ENCODE results near the gene CHRM1.

DNA sequence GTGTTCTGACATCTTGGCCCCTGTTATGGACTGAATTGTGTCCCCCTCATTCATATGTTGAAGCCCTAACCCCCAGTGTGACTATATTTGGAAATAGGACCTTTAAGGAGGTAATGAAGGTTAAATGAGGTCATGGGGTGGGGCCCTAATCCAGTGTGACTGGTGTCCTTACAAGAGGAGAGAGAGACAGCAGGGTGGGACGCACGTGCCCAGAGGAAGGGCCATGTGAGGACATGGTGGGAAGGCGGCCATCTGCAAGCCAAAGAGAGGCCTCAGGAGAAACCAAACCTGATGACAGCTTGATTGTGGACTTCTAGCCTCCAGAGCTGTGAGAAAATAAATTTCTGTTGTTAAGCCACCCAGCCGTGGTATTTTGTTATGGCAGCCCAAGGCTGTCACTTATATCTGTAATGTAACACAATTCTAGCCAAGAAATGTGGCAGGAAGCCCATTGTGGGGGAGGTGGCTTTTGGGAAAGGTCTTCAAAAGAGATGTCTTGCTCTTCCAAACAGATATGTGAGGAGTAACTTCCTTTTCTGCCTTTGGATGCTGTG, 39.9 kb upstream of the CHRM1 start:
- TF ChIP-seq CTCF (IDR thresholded peaks at IDR 0.05): no peak
- TF ChIP-seq POLR2A (IDR thresholded peaks at IDR 0.05): no peak
- TF ChIP-seq POLR2AphosphoS5 (IDR thresholded peaks at IDR 0.05): no peak
- TF ChIP-seq EP300 (IDR thresholded peaks at IDR 0.05): no peak
